ENCODE measurements around the gene WNT3.

DNA sequence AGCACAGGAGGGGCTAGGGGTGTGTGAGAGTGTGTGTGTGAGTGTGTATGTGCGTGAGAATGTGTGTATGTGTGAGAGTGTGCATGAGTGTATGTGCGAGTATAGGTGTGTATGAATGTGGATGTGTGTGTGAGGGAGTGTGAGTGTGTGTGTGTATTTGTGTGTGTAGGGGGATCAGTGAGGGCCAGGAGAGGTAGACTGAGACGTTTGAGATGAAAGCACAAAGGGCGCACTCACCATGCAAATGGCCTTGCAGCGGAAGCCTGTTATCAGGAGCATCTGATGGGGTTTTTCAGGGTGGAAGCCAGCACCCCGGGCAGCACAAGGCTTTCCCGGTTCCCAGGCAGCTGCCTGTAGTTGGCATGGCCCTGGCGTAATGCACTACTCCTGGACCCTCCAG is 47.8 kb upstream of the WNT3 start:
- TF ChIP-seq POLR2A (IDR thresholded peaks at IDR 0.05) = no peak
- TF ChIP-seq, protein P1, sequence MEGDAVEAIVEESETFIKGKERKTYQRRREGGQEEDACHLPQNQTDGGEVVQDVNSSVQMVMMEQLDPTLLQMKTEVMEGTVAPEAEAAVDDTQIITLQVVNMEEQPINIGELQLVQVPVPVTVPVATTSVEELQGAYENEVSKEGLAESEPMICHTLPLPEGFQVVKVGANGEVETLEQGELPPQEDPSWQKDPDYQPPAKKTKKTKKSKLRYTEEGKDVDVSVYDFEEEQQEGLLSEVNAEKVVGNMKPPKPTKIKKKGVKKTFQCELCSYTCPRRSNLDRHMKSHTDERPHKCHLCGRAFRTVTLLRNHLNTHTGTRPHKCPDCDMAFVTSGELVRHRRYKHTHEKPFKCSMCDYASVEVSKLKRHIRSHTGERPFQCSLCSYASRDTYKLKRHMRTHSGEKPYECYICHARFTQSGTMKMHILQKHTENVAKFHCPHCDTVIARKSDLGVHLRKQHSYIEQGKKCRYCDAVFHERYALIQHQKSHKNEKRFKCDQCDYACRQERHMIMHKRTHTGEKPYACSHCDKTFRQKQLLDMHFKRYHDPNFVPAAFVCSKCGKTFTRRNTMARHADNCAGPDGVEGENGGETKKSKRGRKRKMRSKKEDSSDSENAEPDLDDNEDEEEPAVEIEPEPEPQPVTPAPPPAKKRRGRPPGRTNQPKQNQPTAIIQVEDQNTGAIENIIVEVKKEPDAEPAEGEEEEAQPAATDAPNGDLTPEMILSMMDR (IDR thresholded peaks at IDR 0.05) = no peak

Measured in lower leg skin (tissue), 3 donors.